Measurements from ENCODE around the gene ARMC2. TPM values are rescaled to one million over a fixed set of nuclear protein-coding genes. Genes with fewer than 3 reads are reported as not detected.
"Not testable (repeated sequence)": the region's sequence is repeated elsewhere in the genome, so short reads cannot be mapped to it uniquely, and the experiment has no call there.

Gene ARMC2
- total RNA-seq, 1 donor from 2014 or later: 11.5 TPM

GRCh38 chr6:108961985-108962384 is 113.8 kb downstream of the ARMC2 start:
- intact Hi-C loops (cut with micrococcal nuclease): no loop called here
- ATAC-seq: no peak

GRCh38 chr6:108966251-108966650 is 118.0 kb downstream of the ARMC2 start:
- ATAC-seq (no peak), DNase-seq (no peak)
- intact Hi-C loops (cut with micrococcal nuclease): no loop called here

More at GRCh38 chr6:108961985-108962384, 113.8 kb downstream of the ARMC2 start:
- no peak for DNase-seq

- ATAC-seq (peak; percentile 74), DNase-seq (peak; percentile 68)
- intact Hi-C loops (cut with micrococcal nuclease): no loop called here
These were observed 118.9 kb downstream of the ARMC2 start for GRCh38 chr6:108966855-108967755.

GRCh38 chr6:108968325-108969316 is 120.4 kb downstream of the ARMC2 start:
- ATAC-seq: no peak
- intact Hi-C loops (cut with micrococcal nuclease): no loop called here
- DNase-seq: no peak

DNA sequence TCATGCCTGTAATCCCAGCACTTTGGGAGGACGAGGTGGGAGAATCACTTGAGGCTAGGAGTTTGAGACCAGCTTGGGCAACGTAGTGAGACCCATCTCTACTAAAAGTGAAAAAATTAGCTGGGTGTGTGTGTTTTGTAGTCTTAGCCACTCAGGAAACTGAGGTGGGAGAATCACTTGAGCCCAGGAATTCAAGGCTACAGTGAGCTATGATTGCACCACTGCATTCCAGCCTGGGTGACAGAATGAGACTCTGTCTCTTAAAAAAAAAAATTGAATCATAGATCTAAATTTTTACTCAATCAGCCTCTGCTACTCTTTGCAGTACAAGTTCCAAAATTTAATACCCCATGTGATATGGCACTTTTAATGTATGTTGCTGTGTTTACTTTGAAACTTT is 121.6 kb downstream of the ARMC2 start:
- no peak for DNase-seq
- no peak for ATAC-seq
- intact Hi-C loops (cut with micrococcal nuclease): no loop called here

- ATAC-seq (peak; percentile 12), DNase-seq (no peak)
- intact Hi-C loops (cut with micrococcal nuclease): no loop called here
These were observed 126.0 kb downstream of the ARMC2 start for GRCh38 chr6:108974201-108974600.

GRCh38 chr6:108978638-108979037 is 130.4 kb downstream of the ARMC2 start:
- intact Hi-C loops (cut with micrococcal nuclease); ATAC-seq; DNase-seq: not testable (repeated sequence)

DNA sequence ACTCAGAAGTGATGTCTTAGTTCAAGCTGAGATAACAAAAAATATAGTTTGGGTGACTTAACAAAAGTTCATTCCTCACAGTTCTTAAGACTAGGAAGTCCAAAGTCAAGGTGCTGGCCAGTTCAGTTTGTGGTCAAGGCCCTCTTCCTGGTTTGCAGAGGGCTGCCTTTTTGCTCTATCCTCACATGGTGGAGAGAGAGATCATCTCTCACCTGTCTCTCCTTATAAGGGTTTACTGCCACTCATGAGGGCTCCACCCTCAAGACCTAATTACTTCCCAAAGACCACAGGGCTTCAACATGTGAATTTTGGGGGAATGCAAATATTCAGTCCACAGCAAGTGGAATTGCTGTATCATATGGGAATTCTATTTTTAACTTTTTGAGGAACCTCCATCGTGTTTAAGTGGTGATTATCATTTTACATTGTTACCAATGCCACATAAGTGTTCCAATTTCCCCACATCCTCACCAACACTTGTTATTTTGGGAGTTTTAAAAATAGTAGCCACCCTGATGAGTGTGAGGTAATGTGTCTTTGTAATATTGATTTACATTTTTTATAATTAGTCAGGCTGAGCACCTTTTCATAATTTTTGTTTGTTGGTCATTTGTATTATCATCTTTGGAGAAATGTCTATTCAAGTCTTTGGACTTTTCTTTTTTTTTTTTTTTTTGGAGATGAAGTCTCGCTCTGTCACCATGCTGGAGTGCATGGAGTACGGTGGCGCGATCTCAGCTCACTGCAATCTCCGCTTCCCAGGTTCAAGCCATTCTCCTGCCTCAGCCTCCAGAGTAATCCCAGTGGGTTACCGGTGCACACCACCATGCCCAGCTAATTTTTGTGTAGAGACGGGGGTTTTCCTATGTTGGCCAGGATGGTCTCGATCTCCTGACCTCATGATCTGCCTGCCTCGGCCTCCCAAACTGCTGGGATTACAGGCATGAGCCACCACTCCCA is 134.2 kb downstream of the ARMC2 start:
- intact Hi-C loops (cut with micrococcal nuclease): no loop called here
- peak; percentile 55 for ATAC-seq

DNA sequence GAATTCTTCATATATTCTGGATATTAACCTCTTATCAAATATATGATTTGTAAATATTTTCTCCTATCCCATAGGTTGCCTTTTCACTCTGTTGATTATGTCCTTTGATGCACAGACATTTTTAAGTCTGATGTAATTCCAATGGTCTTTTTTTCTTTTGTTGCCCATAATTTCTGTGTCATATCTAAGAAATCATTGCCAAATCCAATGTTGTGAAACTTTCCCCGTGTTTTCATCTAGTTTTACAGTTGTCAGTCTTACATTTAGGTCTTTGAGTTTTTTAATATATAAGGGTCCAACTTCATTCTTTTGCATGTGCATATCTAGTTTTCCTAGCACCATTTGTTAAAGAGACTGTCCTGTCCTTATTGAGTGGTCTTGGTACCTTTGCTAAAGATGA is 134.9 kb downstream of the ARMC2 start:
- intact Hi-C loops (cut with micrococcal nuclease): no loop called here
- no peak for ATAC-seq
- DNase-seq: no peak

More for the DNA sequence above, 134.2 kb downstream of the ARMC2 start:
- DNase-seq: no peak

DNA sequence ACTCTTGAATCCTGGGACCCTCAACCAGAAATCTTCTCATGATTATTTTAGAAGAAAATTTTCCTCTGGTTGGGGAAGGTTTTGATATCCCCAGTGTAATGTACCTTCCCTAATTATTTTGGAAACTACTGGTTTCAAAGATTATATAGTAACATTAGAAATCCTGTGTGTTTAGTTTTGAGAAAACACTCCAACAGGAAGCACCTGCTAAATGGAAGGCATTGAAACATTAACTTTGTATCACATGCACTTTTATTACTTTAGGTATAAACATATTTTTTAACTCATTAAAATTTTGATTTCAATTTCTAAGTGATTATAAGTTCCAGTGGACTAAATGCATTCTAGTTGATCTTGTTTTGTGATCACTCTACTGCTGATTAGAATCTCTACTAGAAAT is 137.1 kb downstream of the ARMC2 start:
- DNase-seq (no peak), ATAC-seq (no peak)
- intact Hi-C loops (cut with micrococcal nuclease): no loop called here

DNA sequence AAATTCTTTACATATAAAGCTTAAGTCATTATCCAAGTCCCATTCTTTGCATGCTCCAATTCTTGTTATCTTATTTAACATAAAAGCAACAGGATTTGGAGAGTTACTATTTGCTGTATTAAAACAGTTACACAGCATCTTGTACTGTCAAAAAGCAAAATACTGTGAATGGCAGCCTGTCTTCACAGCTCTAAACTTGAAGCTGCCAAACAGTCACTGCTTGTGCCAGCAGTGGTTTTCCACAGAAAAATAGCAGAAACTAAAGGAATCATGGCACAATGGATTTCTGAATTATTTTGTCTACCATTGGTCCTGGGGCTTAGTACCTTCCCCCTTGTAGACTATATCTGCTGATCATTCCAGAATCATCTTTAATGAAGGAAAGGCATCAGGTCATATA is 138.9 kb downstream of the ARMC2 start:
- DNase-seq (no peak), ATAC-seq (no peak)
- intact Hi-C loops (cut with micrococcal nuclease): no loop called here

DNA sequence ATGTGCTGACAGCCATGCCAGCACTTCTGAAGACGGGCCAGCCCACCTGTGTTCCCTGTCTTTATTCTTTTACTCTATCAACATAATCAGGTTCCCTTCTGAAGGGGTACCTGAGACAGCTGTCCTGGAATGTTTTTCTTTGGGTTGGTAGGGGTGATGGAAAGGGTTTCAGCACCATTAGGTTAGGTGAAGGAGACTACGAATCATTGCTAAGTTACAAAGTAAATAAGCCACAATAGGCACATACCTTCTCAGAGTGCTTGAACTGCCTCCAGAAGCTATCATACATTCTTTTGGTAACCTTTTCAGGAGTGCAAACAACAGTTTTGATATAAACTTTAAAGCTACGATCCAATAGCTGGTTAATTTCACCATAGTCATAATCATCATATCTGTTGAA is 140.1 kb downstream of the ARMC2 start:
- DNase-seq: no peak
- intact Hi-C loops (cut with micrococcal nuclease): no loop called here
- ATAC-seq: peak; percentile 83

DNA sequence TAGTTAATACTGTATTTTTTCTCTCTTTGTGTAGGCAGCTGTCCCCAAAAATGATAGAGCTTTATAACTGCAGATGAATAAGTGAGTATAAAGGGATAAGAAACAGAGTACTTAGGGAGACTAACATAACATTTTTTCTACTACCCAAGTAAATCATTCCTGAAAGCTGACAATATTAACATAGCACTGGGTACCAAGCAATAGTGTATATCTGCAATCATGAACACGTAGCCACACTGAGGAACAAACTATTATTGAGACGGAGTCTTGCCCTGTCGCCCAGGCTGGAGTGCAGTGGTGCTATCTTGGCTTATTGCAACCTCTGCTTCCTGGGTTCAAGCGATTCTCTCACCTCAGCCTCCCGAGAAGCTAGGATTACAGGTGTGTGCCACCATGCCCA is 140.5 kb downstream of the ARMC2 start:
- DNase-seq: no peak
- intact Hi-C loops (cut with micrococcal nuclease): no loop called here
- peak; percentile 56 for ATAC-seq

DNA sequence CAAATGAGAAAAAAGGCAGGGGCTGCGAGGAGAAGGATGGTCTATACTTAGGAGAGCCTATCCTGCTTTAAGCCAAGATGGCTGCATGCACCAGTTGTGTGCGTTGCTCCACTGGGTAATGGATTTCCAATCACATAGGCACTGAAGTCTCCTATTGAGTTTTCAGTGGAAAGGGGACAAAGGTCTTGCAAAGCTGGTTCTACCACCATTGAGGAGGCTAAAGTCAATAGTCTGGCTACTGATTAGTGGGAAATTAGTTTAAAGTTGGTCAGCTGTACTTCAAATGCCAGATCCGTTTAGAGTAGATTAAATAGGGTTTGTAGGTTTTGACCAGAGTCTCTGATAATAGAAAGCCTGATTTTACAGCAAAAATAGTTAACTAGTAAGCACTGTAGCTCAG is 141.5 kb downstream of the ARMC2 start:
- intact Hi-C loops (cut with micrococcal nuclease): no loop called here
- DNase-seq: no peak

DNA sequence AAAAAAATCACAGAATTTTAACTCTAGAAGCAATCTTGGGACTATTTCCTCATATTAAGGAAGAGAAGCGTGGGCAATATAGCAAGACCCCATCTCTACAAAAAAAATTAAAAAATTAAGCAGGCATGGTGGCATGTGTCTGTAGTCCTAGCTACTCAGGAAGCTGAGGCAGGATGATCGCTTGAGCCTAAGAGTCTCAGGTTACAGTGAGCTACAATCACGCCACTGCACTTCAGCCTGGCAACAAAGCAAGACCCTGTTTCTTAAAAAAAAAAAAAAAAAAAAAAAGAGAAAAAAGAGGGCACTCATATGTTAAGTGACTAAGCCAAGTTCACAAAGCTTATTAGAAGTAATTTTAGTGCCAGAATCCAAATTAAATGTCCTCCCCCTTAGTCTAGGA is 145.7 kb downstream of the ARMC2 start:
- DNase-seq (no peak), ATAC-seq (no peak)
- intact Hi-C loops (cut with micrococcal nuclease): no loop called here

More for the DNA sequence above, 141.5 kb downstream of the ARMC2 start:
- no peak for ATAC-seq

DNA sequence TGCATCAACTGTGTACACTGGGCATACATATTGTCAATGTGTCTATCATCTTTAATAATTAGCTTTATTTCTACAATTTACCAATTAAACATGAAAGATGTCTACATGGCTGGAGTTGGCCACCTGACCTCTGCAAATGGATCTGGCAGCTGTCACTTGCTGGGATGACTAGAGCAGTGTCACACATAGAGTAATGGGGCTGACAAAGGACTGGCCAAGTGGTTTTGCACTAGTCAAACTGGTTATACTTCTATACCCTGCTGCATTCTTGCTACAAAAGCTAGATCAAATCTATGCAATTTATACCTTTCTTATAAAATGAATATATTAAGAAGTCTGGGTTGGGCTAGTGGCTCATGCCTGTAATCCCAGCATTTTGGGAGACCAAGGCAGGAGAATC is 147.1 kb downstream of the ARMC2 start:
- ATAC-seq (no peak), DNase-seq (no peak)
- intact Hi-C loops (cut with micrococcal nuclease): no loop called here

- intact Hi-C loops (cut with micrococcal nuclease): no loop called here
- no peak for DNase-seq
- no peak for ATAC-seq
These were observed 148.0 kb downstream of the ARMC2 start for GRCh38 chr6:108996208-108996607.

- ATAC-seq (peak; percentile 14), DNase-seq (no peak)
- intact Hi-C loops (cut with micrococcal nuclease): no loop called here
These were observed 150.3 kb downstream of the ARMC2 start for GRCh38 chr6:108998485-108998884.

- ATAC-seq (peak; percentile 22), DNase-seq (no peak)
- intact Hi-C loops (cut with micrococcal nuclease): no loop called here
These were observed 151.2 kb downstream of the ARMC2 start for GRCh38 chr6:108999428-108999827.

Data from left ventricle myocardium superior (tissue), 1 donor.